DMS79 treated with DMSO at 0.1 percent for 48 hours (cell line): ENCODE measurements around the gene LHPP.

Source experiments
- DNase-seq: peaks from one replicate; lab custom pipeline; 2025; lab: John Stamatoyannopoulos, UW

Gene LHPP

GRCh38 chr10:124644771-124645415, 183.3 kb downstream of the LHPP start:
- DNase-seq, result no peak

GRCh38 chr10:124645467-124646095, 184.0 kb downstream of the LHPP start:
- DNase-seq, result no peak

GRCh38 chr10:124646483-124647352, 185.1 kb downstream of the LHPP start:
- no peak for DNase-seq

GRCh38 chr10:124647421-124648130, 186.0 kb downstream of the LHPP start:
- DNase-seq, result no peak

- no peak for DNase-seq
Measured at GRCh38 chr10:124648131-124648475, 186.5 kb downstream of the LHPP start.

- peak; percentile 72 for DNase-seq
Measured at GRCh38 chr10:124648738-124649137, 187.1 kb downstream of the LHPP start.

- DNase-seq, result no peak
Measured at GRCh38 chr10:124649214-124649613, 187.6 kb downstream of the LHPP start.

GRCh38 chr10:124650263-124650662, 188.6 kb downstream of the LHPP start:
- DNase-seq, result no peak

- DNase-seq, result no peak
Measured at GRCh38 chr10:124650820-124651401, 189.3 kb downstream of the LHPP start.

- DNase-seq, result no peak
Measured at GRCh38 chr10:124651402-124651891, 189.8 kb downstream of the LHPP start.

- no peak for DNase-seq
Measured at GRCh38 chr10:124652200-124652599, 190.6 kb downstream of the LHPP start.

- no peak for DNase-seq
Measured at GRCh38 chr10:124652701-124653100, 191.1 kb downstream of the LHPP start.

GRCh38 chr10:124653311-124653710, 191.7 kb downstream of the LHPP start:
- no peak for DNase-seq

GRCh38 chr10:124653811-124654651, 192.4 kb downstream of the LHPP start:
- peak; percentile 10 for DNase-seq

GRCh38 chr10:124654686-124655085, 193.1 kb downstream of the LHPP start:
- DNase-seq, result no peak

GRCh38 chr10:124655191-124656112, 193.8 kb downstream of the LHPP start:
- DNase-seq, result no peak

- no peak for DNase-seq
Measured at GRCh38 chr10:124656113-124656490, 194.5 kb downstream of the LHPP start.

GRCh38 chr10:124656541-124656940, 194.9 kb downstream of the LHPP start:
- no peak for DNase-seq

GRCh38 chr10:124657806-124658205, 196.2 kb downstream of the LHPP start:
- no peak for DNase-seq
